Measurements from ENCODE around the gene KLHDC1. TPM values are rescaled to one million over a fixed set of nuclear protein-coding genes. Genes with fewer than 3 reads are reported as not detected.
"Not testable (repeated sequence)": the region's sequence is repeated elsewhere in the genome, so short reads cannot be mapped to it uniquely, and the experiment has no call there.

Gene KLHDC1, protein sequence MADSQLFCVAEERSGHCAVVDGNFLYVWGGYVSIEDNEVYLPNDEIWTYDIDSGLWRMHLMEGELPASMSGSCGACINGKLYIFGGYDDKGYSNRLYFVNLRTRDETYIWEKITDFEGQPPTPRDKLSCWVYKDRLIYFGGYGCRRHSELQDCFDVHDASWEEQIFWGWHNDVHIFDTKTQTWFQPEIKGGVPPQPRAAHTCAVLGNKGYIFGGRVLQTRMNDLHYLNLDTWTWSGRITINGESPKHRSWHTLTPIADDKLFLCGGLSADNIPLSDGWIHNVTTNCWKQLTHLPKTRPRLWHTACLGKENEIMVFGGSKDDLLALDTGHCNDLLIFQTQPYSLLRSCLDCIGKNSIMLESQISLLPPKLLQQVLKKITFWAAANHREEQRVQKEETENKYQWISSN
- not detected for total RNA-seq

DNA sequence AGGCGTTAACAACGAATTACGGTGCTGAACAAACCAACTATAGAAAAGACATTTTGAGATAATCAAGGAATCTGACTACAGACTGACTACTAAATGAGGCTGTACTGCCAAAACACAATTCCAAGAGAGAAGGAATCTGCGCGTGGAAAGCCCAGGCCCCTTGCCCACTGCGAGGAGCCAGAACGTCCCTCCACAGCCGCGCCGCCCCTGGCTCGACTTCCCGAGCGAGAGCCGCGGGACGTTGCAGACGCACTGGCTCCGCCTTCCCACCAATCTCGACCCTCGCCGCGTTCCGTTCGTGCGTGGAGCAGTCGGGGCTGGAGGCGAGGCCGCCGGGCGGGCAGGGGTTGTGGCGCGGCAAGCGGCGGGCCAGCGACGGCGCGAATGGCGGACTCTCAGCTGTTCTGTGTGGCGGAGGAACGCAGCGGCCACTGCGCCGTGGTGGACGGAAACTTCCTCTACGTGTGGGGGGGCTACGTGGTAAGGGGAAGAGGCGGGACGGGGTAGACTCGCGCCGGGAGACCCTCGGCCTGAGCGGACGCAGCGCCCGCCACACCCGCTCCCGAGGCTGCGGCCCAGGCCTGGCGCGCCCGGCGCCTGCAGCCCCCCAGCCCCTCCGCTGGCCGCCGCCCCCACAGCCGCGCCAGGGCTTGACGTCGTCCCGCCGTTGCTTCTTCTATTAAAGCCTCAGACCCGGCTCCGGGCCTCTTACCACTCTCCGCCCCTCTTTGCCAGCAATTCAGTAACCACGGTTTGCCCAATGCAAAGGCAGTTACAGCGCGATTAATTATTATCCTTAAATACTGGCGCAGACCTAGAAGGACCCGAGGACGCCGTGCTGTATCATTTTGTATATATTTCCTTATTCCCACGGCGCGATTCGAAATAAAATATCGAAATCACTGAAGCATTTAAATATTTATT lies at the start of gene KLHDC1:
KLHDC1 (plus strand) TSS at position 310 of the 924 bp plus-strand sequence; CDS start at position 385, 75 bp downstream.
- peak; percentile 35 to 91 for DNase-seq (ENCODE audit: low spot score in 2 of 2)
- peaks cover 0 to 15% of the 10 kb centered on the region in 2 donors for H3K4me1 ChIP-seq
- no peaks in the 10 kb centered on the region for H3K9me3 ChIP-seq
- TF ChIP-seq, protein P1, sequence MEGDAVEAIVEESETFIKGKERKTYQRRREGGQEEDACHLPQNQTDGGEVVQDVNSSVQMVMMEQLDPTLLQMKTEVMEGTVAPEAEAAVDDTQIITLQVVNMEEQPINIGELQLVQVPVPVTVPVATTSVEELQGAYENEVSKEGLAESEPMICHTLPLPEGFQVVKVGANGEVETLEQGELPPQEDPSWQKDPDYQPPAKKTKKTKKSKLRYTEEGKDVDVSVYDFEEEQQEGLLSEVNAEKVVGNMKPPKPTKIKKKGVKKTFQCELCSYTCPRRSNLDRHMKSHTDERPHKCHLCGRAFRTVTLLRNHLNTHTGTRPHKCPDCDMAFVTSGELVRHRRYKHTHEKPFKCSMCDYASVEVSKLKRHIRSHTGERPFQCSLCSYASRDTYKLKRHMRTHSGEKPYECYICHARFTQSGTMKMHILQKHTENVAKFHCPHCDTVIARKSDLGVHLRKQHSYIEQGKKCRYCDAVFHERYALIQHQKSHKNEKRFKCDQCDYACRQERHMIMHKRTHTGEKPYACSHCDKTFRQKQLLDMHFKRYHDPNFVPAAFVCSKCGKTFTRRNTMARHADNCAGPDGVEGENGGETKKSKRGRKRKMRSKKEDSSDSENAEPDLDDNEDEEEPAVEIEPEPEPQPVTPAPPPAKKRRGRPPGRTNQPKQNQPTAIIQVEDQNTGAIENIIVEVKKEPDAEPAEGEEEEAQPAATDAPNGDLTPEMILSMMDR (IDR thresholded peaks at IDR 0.05), result no peak
- intact Hi-C loops (cut with DNase I), result loop anchor here (1.0 to 10.0 kb wide), 4 partner anchors 59 to 172 kb away; partner anchors contain the start of gene RPS29
- peak within 1 kb of the TSS; percentile 82 to 83 for H3K4me3 ChIP-seq
- H3K27me3 ChIP-seq, result no peaks in the 10 kb centered on the region
- H3K27ac ChIP-seq, result peak within 1 kb of the TSS; percentile 93 to 94
- H3K36me3 ChIP-seq, result no peaks in the 10 kb centered on the region

DNA sequence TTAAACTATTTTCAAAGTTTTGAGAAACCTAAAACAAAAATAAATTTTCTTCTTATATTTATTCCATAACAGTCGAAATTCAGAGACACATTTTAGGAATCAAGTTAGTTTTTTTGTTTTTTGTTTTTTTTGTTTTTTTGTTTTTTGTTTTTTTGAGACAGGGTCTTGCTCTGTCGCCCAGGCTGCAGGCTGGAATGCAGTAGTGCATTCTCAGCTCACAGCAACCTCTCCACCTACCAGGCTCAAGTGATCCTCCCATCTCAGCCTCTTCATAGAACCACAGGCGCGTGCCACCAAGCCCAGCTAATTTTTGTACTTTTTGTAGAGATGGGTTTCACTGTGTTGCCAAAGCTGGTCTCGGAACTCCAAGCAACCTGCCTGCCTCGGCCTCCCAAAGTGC lies 39.4 kb upstream of the KLHDC1 start:
- TF ChIP-seq, protein P1 (IDR thresholded peaks at IDR 0.05), result no peak
- intact Hi-C loops (cut with DNase I), result no loop called here
- H3K4me1 ChIP-seq, result no peaks in the 10 kb centered on the region
- H3K4me3 ChIP-seq, result no peak overlapping the region
- DNase-seq (ENCODE audit: low spot score in 2 of 2), result no peak
- no peaks in the 10 kb centered on the region for H3K27me3 ChIP-seq
- H3K36me3 ChIP-seq, result no peaks in the 10 kb centered on the region
- H3K9me3 ChIP-seq, result no peaks in the 10 kb centered on the region
- H3K27ac ChIP-seq, result no peak overlapping the region

DNA sequence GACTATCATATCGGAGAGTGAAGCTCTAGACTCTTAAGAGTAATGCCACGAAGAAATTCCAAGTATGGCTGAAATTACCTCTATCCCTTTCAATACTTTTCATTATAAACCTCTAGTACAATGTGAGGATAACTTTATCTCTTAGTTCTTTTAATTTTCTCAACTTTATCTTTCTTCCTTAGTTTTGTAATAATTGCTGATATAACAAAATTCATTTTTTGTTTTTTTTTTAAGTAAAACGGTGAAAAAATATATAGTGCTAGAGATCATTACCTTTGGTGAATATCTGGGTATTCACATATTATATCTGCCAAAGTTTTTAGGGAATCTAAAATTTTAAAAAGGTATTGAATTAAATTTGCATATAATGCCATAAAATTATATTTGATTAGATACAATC lies 38.4 kb upstream of the KLHDC1 start:
- intact Hi-C loops (cut with DNase I), result no loop called here
- TF ChIP-seq, protein P1 (IDR thresholded peaks at IDR 0.05), result no peak
- H3K27me3 ChIP-seq, result no peaks in the 10 kb centered on the region

DNA sequence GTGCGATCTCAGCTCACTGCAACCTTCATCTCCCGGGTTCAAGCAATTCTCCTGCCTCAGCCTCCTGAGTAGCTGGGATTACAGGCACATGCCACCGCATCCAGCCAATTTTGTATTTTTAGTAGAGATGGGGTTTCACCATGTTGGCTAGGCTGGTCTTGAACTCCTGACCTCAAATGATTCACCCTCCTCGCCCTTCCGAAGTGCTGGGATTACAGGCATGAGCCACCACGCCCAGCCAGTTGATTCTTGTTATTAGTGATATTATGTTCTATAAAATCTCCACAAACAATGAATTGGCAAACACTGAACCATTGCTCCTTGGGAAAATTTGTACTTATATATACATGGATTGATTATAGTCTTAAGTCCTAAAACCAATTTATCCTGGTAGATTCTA lies 35.4 kb upstream of the KLHDC1 start:
- H3K4me1 ChIP-seq; H3K27ac ChIP-seq; H3K36me3 ChIP-seq; intact Hi-C loops (cut with DNase I); H3K27me3 ChIP-seq; H3K9me3 ChIP-seq; H3K4me3 ChIP-seq; DNase-seq (ENCODE audit: low spot score in 2 of 2): not testable (repeated sequence)

More for the DNA sequence above, 38.4 kb upstream of the KLHDC1 start:
- Histone ChIP-seq H3K4me1 (no peaks in the 10 kb centered on the region), H3K27ac (no peak overlapping the region), H3K9me3 (no peaks in the 10 kb centered on the region), H3K4me3 (no peak overlapping the region), H3K36me3 (no peaks in the 10 kb centered on the region)
- DNase-seq (ENCODE audit: low spot score in 2 of 2), result no peak

DNA sequence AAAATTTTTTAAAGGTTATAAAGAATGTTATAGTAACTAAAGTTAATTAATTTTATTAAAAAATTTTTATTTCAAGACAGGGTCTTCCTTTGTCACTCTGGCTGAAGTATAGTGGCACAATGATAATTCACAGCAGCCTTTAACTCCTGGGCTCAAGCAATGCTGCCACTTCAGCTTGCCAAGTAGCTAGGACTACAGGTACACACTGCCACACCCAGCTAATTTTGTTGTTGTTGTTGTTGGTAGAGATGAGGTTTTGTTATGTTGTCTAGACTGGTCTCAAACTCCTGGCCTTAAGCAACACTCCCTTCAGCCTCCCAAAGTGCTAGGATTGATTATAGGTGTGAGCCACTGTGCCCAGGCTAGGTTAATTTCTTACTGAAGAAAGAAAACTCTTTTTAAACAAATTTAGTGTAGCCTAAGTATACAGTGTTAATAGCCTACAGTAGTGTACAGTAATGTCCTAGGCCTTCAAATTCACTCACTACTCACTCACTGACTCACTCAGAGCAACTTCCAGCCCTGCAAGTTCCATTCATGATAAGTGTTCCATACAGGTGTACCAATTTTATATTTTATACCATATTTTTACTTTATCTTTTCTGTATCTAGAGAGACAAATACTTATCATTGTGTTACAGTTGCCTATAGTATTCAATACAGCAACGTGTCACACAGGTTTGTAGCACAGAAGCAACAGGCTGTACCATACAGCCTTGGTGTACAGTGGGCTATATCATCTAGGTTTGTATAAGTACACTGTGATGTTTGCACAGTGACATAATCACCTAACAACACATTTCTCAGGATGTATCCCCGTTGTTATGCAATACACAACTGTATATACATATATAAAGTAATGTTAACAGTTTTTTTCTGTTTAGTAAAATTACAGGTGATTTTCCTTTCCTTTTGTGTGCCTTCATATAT lies 33.1 kb upstream of the KLHDC1 start:
- DNase-seq (ENCODE audit: low spot score in 2 of 2), result no peak
- TF ChIP-seq, protein P1 (IDR thresholded peaks at IDR 0.05), result no peak
- H3K27me3 ChIP-seq, result no peaks in the 10 kb centered on the region
- H3K4me3 ChIP-seq, result no peak overlapping the region
- H3K4me1 ChIP-seq, result no peaks in the 10 kb centered on the region
- no peaks in the 10 kb centered on the region for H3K36me3 ChIP-seq
- H3K27ac ChIP-seq, result no peak overlapping the region
- no peaks in the 10 kb centered on the region for H3K9me3 ChIP-seq
- intact Hi-C loops (cut with DNase I), result no loop called here

Measured in ascending aorta (tissue), 2 donors.